Measurements from ENCODE around the gene GNAZ. TPM values are rescaled to one million over a fixed set of nuclear protein-coding genes. Genes with fewer than 3 reads are reported as not detected.
A peak's percentile ranks its signal among the peaks of the same experiment; 100 is the strongest.

The GNAZ gene
- total and polyA plus RNA-seq, 5 donors: 2.0 to 3.5 (median 2.8) TPM

- no peak for DNase-seq
- no peak for ATAC-seq
- Histone ChIP-seq H3K4me1 (ENCODE audit: control insufficient read depth, insufficient read depth, low read length) (no peaks in the 10 kb centered on the region), H3K27ac (ENCODE audit: low read length) (no peak overlapping the region), H3K9me3 (ENCODE audit: control insufficient read depth, low read length) (no peaks in the 10 kb centered on the region), H3K27me3 (ENCODE audit: control insufficient read depth, insufficient read depth) (no peaks in the 10 kb centered on the region), H3K4me3 (ENCODE audit: low read length) (no peak overlapping the region)
- intact Hi-C loops (cut with DNase I): no loop called here
- 87% methylated on average over 17 of the region's 17 CpGs for WGBS
These were observed 37.3 kb downstream of the GNAZ start for GRCh38 chr22:23107487-23108248.

- H3K27me3 ChIP-seq (ENCODE audit: control insufficient read depth, insufficient read depth): no peaks in the 10 kb centered on the region
- 95% methylated on average over 7 of the region's 7 CpGs for WGBS
These were observed 38.1 kb downstream of the GNAZ start for GRCh38 chr22:23108249-23109078.

GRCh38 chr22:23109079-23109347, 38.7 kb downstream of the GNAZ start:
- 93% methylated on average over 6 of the region's 6 CpGs for WGBS
- intact Hi-C loops (cut with DNase I): no loop called here

More at GRCh38 chr22:23108249-23109078, 38.1 kb downstream of the GNAZ start:
- Histone ChIP-seq H3K4me1 (ENCODE audit: control insufficient read depth, insufficient read depth, low read length) (peaks cover 3% of the 10 kb centered on the region), H3K4me3 (ENCODE audit: low read length) (no peak overlapping the region), H3K9me3 (ENCODE audit: control insufficient read depth, low read length) (no peaks in the 10 kb centered on the region), H3K27ac (ENCODE audit: low read length) (no peak overlapping the region)
- no peak for ATAC-seq
- intact Hi-C loops (cut with DNase I): no loop called here
- no peak for DNase-seq

GRCh38 chr22:23109441-23109978, 39.2 kb downstream of the GNAZ start:
- Histone ChIP-seq H3K27ac (ENCODE audit: low read length) (no peak overlapping the region), H3K9me3 (ENCODE audit: control insufficient read depth, low read length) (no peaks in the 10 kb centered on the region), H3K4me1 (ENCODE audit: control insufficient read depth, insufficient read depth, low read length) (peaks cover 3% of the 10 kb centered on the region), H3K27me3 (ENCODE audit: control insufficient read depth, insufficient read depth) (no peaks in the 10 kb centered on the region), H3K4me3 (ENCODE audit: low read length) (no peak overlapping the region)
- intact Hi-C loops (cut with DNase I): no loop called here
- ATAC-seq (no peak), DNase-seq (no peak)
- 87% methylated on average over 5 of the region's 5 CpGs for WGBS

More at GRCh38 chr22:23109079-23109347, 38.7 kb downstream of the GNAZ start:
- DNase-seq (no peak), ATAC-seq (no peak)
- Histone ChIP-seq H3K27ac (ENCODE audit: low read length) (no peak overlapping the region), H3K9me3 (ENCODE audit: control insufficient read depth, low read length) (no peaks in the 10 kb centered on the region), H3K4me3 (ENCODE audit: low read length) (no peak overlapping the region), H3K27me3 (ENCODE audit: control insufficient read depth, insufficient read depth) (no peaks in the 10 kb centered on the region), H3K4me1 (ENCODE audit: control insufficient read depth, insufficient read depth, low read length) (peaks cover 3% of the 10 kb centered on the region)

GRCh38 chr22:23110190-23110921, 40.0 kb downstream of the GNAZ start:
- Histone ChIP-seq H3K4me1 (ENCODE audit: control insufficient read depth, insufficient read depth, low read length) (peaks cover 3% of the 10 kb centered on the region), H3K9me3 (ENCODE audit: control insufficient read depth, low read length) (no peaks in the 10 kb centered on the region), H3K27ac (ENCODE audit: low read length) (no peak overlapping the region), H3K4me3 (ENCODE audit: low read length) (no peak overlapping the region), H3K27me3 (ENCODE audit: control insufficient read depth, insufficient read depth) (no peaks in the 10 kb centered on the region)
- intact Hi-C loops (cut with DNase I): no loop called here
- 76% methylated on average over 10 of the region's 10 CpGs for WGBS
- DNase-seq (no peak), ATAC-seq (no peak)

- 90% methylated on average over 15 of the region's 15 CpGs for WGBS
- Histone ChIP-seq H3K4me1 (ENCODE audit: control insufficient read depth, insufficient read depth, low read length) (peaks cover 3% of the 10 kb centered on the region), H3K4me3 (ENCODE audit: low read length) (no peak overlapping the region), H3K27ac (ENCODE audit: low read length) (no peak overlapping the region), H3K9me3 (ENCODE audit: control insufficient read depth, low read length) (no peaks in the 10 kb centered on the region), H3K27me3 (ENCODE audit: control insufficient read depth, insufficient read depth) (no peaks in the 10 kb centered on the region)
- intact Hi-C loops (cut with DNase I): no loop called here
- ATAC-seq: no peak
- DNase-seq: no peak
These were observed 40.7 kb downstream of the GNAZ start for GRCh38 chr22:23110922-23111527.

GRCh38 chr22:23112472-23113012, 42.2 kb downstream of the GNAZ start:
- ATAC-seq: no peak
- H3K4me1 ChIP-seq (ENCODE audit: control insufficient read depth, insufficient read depth, low read length): peaks cover 3% of the 10 kb centered on the region
- H3K4me3 ChIP-seq (ENCODE audit: low read length): no peak overlapping the region
- no peak overlapping the region for H3K27ac ChIP-seq (ENCODE audit: low read length)
- 91% methylated on average over 9 of the region's 9 CpGs for WGBS
- no peak for DNase-seq
- no peaks in the 10 kb centered on the region for H3K9me3 ChIP-seq (ENCODE audit: control insufficient read depth, low read length)
- intact Hi-C loops (cut with DNase I): no loop called here
- H3K27me3 ChIP-seq (ENCODE audit: control insufficient read depth, insufficient read depth): no peaks in the 10 kb centered on the region

- DNase-seq (peak; percentile 54 to 82 (median 65)), ATAC-seq (peak in 1 of 2 donors; percentile 25)
- intact Hi-C loops (cut with DNase I): no loop called here
- 59% methylated on average over 14 of the region's 14 CpGs for WGBS
- H3K9me3 ChIP-seq (ENCODE audit: control insufficient read depth, low read length): no peaks in the 10 kb centered on the region
- no peak overlapping the region for H3K27ac ChIP-seq (ENCODE audit: low read length)
- no peaks in the 10 kb centered on the region for H3K27me3 ChIP-seq (ENCODE audit: control insufficient read depth, insufficient read depth)
- H3K4me3 ChIP-seq (ENCODE audit: low read length): no peak overlapping the region
- H3K4me1 ChIP-seq (ENCODE audit: control insufficient read depth, insufficient read depth, low read length): peaks cover 3% of the 10 kb centered on the region
These were observed 42.9 kb downstream of the GNAZ start for GRCh38 chr22:23113067-23113846.

- ATAC-seq (no peak), DNase-seq (no peak)
- no peaks in the 10 kb centered on the region for H3K9me3 ChIP-seq (ENCODE audit: control insufficient read depth, low read length)
- intact Hi-C loops (cut with DNase I): no loop called here
- H3K4me3 ChIP-seq (ENCODE audit: low read length): no peak overlapping the region
- H3K27me3 ChIP-seq (ENCODE audit: control insufficient read depth, insufficient read depth): no peaks in the 10 kb centered on the region
- 86% methylated on average over 18 of the region's 18 CpGs for WGBS
- H3K4me1 ChIP-seq (ENCODE audit: control insufficient read depth, insufficient read depth, low read length): peaks cover 3% of the 10 kb centered on the region
- H3K27ac ChIP-seq (ENCODE audit: low read length): no peak overlapping the region
These were observed 43.8 kb downstream of the GNAZ start for GRCh38 chr22:23113847-23114720.
